Stimulated activated CD4-positive, alpha-beta T cell treated with anti-CD3 and anti-CD28 coated beads, Interleukin-12 subunit alpha, Interleukin-12 subunit beta, amount 100 ng/mL, for 4 hours (primary cell): ENCODE data around the gene PXMP4.

ENCODE experiments used
- DNase-seq: peaks from one replicate; pipeline ENCODE4 v3.0.0-alpha.2; 2020

PXMP4 gene

GRCh38 chr20:33731693-33732165, 11.6 kb upstream of the PXMP4 start, which contains the start of gene ZNF341:
Gene ZNF341 (plus strand): TSS chr20:33731996. CDS start chr20:33732022, 26 bp downstream.
- DNase-seq: peak; percentile 86

- no peak for DNase-seq
Observed at GRCh38 chr20:33730946-33731692, 11.0 kb upstream of the PXMP4 start.

GRCh38 chr20:33729101-33729500, 9.0 kb upstream of the PXMP4 start:
- no peak for DNase-seq

- DNase-seq: no peak
Observed at GRCh38 chr20:33728463-33728862, 8.4 kb upstream of the PXMP4 start.

- DNase-seq: no peak
Observed at GRCh38 chr20:33727806-33728205, 7.7 kb upstream of the PXMP4 start.

GRCh38 chr20:33727115-33727479, 7.0 kb upstream of the PXMP4 start:
- DNase-seq: no peak

- no peak for DNase-seq
Observed at GRCh38 chr20:33725607-33726264, 5.6 kb upstream of the PXMP4 start.

- no peak for DNase-seq
Observed at GRCh38 chr20:33724439-33725094, 4.5 kb upstream of the PXMP4 start.

- no peak for DNase-seq
Observed at GRCh38 chr20:33721391-33722140, 1.5 kb upstream of the PXMP4 start.

GRCh38 chr20:33719277-33719988, 677 bp downstream of the PXMP4 start:
- DNase-seq: no peak

GRCh38 chr20:33716498-33716897, 3.6 kb downstream of the PXMP4 start:
- DNase-seq: no peak

GRCh38 chr20:33713865-33714367, 6.2 kb downstream of the PXMP4 start:
- no peak for DNase-seq

GRCh38 chr20:33711446-33711738, 8.7 kb downstream of the PXMP4 start:
- no peak for DNase-seq

- no peak for DNase-seq
Observed at GRCh38 chr20:33710681-33711445, 9.2 kb downstream of the PXMP4 start.

- DNase-seq: no peak
Observed at GRCh38 chr20:33709905-33710541, 10.1 kb downstream of the PXMP4 start.

GRCh38 chr20:33709398-33709797, 10.7 kb downstream of the PXMP4 start:
- no peak for DNase-seq

- no peak for DNase-seq
Observed at GRCh38 chr20:33707668-33708067, 12.4 kb downstream of the PXMP4 start.

GRCh38 chr20:33704197-33704924, 15.7 kb downstream of the PXMP4 start:
- DNase-seq: no peak

GRCh38 chr20:33703498-33704137, 16.5 kb downstream of the PXMP4 start:
- no peak for DNase-seq

GRCh38 chr20:33702861-33703260, 17.2 kb downstream of the PXMP4 start:
- no peak for DNase-seq
